ENCODE data around the gene UBFD1. TPM values are rescaled to one million over a fixed set of nuclear protein-coding genes. Genes with fewer than 3 reads are reported as not detected.
A peak's percentile ranks its signal among the peaks of the same experiment; 100 is the strongest.
"Not testable (repeated sequence)": the region's sequence is repeated elsewhere in the genome, so short reads cannot be mapped to it uniquely, and the experiment has no call there.

Gene UBFD1
- total RNA-seq, 2 experiments from 2014 or later, result 39.1 to 39.5 TPM

DNA sequence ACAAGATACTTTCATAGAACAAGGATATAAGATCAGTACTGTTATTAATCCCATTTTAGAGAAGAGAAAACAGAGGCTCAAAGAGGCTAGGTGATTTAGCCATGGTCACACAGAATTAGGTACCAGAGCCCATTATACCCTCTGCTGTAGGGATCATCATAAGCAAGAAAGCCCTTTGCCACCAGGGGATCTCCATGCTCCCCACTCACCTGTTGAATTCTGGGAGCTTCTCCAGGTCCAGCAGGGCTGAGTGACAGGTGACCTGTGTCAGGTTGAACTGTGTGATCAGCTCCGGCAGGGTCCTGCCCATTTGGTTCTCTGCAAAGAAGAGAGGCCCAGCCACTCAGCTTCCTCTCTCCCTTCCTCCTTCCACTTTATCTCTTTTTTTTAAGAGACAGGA lies 25.1 kb upstream of the UBFD1 start:
- peaks cover 17% of the 10 kb centered on the region for H3K36me3 Mint-ChIP-seq (ENCODE audit: low read depth)
- H3K27me3 Mint-ChIP-seq, result no peaks in the 10 kb centered on the region
- H3K27ac Mint-ChIP-seq, result no peak overlapping the region
- DNase-seq, result no peak
- H3K9me3 Mint-ChIP-seq, result no peaks in the 10 kb centered on the region
- ChIA-PET CTCF (interaction anchor here (1.3 kb wide), 1 partner anchor 26 kb away, joined by 4 read pairs; the partner anchor contains the start of gene UBFD1), POLR2A (no interaction called here)
- H3K4me1 Mint-ChIP-seq, result no peaks in the 10 kb centered on the region
- no peak overlapping the region for H3K4me3 Mint-ChIP-seq

DNA sequence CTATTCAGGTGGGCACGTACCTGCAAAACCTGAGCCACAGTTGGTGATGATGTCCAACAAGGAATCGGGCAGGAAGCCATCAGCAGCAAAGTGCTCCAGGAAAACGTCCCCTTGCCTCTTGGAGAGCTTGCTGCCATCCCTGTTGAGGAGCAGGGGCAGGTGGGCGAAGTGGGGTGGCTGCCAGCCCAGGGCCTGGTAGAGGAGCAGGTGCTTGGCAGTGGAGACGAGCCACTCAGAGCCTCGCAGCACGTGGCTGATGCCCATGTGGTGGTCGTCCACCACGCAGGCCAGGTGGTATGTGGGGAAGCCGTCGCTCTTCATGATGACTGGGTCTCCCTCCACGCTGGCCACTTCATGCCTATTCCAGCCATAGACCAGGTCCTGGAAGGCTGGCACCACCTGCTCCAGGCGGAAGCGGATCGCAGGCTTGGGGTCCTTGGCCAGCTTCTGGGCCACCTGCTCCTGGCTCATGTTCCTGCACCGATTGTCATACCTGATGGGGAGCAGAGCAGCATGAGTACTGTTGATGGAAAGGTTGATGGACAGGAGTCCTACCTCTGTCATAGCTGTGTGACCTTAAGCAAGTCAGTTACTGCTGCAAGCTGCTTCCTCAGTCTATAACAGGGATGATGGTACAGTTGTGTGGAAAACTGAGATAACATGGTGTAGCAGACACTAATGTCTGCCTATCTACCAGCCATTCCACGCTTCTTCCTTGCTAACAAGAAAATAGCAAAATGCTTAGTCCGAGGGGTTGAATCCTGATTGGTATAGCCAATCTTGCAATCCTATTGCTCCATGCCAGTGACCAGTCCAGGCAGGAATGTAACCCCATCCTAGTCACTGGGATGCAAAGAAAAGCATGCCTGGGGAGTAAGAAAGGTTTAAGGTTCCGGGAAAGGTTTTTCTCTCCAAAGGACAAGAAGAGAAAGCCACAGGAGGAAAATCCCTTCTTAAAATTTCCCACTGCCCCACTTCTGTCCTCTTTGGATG lies 22.4 kb upstream of the UBFD1 start:
- H3K4me3 Mint-ChIP-seq, result no peak overlapping the region
- ChIA-PET POLR2A (no interaction called here), CTCF (interaction anchor here (0.8 to 1.9 kb wide), 2 partner anchors 11 to 20 kb away, joined by 4 read pairs; no protein-coding TSS in a partner anchor)
- peaks cover 17% of the 10 kb centered on the region for H3K36me3 Mint-ChIP-seq (ENCODE audit: low read depth)
- H3K4me1 Mint-ChIP-seq, result no peaks in the 10 kb centered on the region
- no peaks in the 10 kb centered on the region for H3K27me3 Mint-ChIP-seq
- H3K9me3 Mint-ChIP-seq, result no peaks in the 10 kb centered on the region
- H3K27ac Mint-ChIP-seq, result no peak overlapping the region
- DNase-seq, result no peak

DNA sequence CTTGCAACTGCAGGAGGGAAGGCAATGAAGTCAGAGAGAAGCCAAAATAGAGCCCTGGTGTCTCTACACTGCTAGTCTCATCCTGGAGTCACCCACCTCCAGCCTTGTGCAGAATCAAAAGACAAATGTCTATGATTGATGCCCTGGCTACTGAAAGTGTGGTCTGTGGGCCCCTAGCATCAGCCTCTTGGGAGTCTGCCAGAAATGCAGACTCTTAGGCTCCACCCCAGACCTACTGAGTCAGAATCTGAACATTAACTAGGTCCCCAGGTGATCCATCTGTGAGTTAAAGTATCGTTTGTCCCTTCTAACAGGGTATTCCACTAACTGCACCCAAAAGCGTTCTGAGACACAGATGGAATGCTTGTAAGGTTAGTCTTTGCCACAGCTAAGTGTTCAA lies 21.6 kb upstream of the UBFD1 start:
- CTCF ChIA-PET, result no interaction called here
- Mint-ChIP-seq H3K4me1 (no peaks in the 10 kb centered on the region), H3K4me3 (no peak overlapping the region), H3K27me3 (no peaks in the 10 kb centered on the region), H3K27ac (no peak overlapping the region), H3K9me3 (no peaks in the 10 kb centered on the region), H3K36me3 (ENCODE audit: low read depth) (peaks cover 17% of the 10 kb centered on the region)
- POLR2A ChIA-PET, result no interaction called here
- no peak for DNase-seq

DNA sequence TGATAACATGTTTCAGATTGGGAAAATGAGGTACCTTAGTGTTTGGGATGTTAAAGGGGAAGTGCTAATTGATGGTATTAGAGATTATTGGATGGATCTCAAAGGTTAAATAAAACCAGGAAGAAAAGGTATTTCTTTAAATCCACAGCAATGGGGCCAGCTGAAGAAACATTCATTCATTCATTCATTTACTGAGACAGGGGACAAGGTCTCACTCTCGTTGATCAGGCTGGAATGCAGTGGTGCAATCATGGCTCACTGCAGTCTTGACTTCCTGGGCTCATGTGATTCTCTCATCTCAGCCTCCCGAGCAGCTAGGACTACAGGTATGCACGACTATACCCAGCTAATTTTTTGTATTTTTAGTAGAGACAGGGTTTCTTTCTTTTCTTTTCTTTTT lies 20.1 kb upstream of the UBFD1 start:
- no peak for DNase-seq
- H3K27ac Mint-ChIP-seq, result no peak overlapping the region
- POLR2A ChIA-PET, result no interaction called here
- H3K9me3 Mint-ChIP-seq, result no peaks in the 10 kb centered on the region
- H3K4me1 Mint-ChIP-seq, result no peaks in the 10 kb centered on the region
- H3K27me3 Mint-ChIP-seq, result no peaks in the 10 kb centered on the region
- H3K4me3 Mint-ChIP-seq, result no peak overlapping the region
- H3K36me3 Mint-ChIP-seq (ENCODE audit: low read depth), result peaks cover 18% of the 10 kb centered on the region
- CTCF ChIA-PET, result interaction anchor here (0.7 to 1.2 kb wide), 4 partner anchors 9 to 60 kb away, joined by 3 to 4 read pairs (median 3); partner anchors contain the start of genes EARS2 and UBFD1

DNA sequence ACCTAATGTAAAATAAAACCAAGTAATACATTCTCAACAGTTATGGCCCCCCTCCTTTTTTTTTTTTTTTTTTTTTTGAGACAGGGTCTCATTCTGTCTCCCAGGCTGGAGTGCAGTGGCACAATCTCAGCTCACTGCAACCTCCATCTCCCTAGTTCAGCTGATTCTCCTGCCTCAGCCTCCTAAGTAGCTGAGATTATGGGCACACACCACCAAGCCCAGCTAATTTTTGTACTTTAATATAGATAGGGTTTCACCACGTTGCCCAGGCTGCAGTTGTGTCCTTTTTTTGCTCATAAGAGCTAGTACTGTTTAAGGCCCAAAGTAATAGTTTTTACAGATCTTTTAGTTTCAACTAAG lies 18.6 kb upstream of the UBFD1 start:
- Mint-ChIP-seq H3K27me3 (no peaks in the 10 kb centered on the region), H3K9me3 (no peaks in the 10 kb centered on the region), H3K4me1 (no peaks in the 10 kb centered on the region), H3K36me3 (ENCODE audit: low read depth) (peaks cover 17% of the 10 kb centered on the region), H3K27ac (no peak overlapping the region), H3K4me3 (no peak overlapping the region)
- DNase-seq, result no peak
- POLR2A ChIA-PET, result no interaction called here
- CTCF ChIA-PET, result interaction anchor here (0.6 to 2.0 kb wide), 7 partner anchors 9 to 1038 kb away, joined by 3 to 7 read pairs (median 4); no protein-coding TSS in a partner anchor

DNA sequence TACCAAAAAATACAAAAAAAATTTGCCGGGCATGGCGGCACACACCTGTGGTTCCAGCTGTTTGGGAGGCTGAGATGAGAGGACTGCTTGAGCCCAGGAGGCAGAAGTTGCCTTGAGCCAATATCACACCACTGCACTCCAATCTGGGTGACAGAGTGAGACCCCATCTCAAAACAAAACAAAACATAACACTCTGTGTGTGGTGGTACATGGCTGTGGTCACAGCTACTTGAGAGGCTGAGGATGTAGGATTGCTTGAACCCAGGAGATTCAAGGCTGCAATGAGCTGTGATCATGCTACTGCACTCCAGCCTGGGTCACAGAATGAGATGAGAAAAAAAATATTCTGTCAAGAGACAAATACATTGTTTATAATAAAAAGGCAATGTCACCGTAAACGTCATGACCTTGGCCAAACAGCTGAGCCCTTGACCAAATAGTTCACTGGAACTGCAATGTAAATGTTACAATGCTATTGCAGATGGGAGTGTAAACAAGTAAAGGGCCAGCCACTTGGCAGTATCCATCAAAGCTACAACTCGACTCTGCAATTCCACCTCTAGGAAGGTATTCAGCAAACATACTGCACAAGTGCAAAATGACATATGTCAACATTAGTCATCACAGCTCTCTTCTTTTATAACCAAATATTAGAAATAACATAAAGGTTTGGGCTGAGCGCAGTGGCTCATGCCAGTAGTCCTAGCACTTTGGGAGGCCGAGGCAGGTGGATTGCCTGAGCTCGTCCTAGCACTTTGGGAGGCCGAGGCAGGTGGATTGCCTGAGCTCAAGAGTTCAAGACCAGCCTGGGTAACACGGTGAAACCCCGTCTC lies 17.3 kb upstream of the UBFD1 start:
- POLR2A ChIA-PET, result no interaction called here
- Mint-ChIP-seq H3K27me3 (no peaks in the 10 kb centered on the region), H3K27ac (no peak overlapping the region), H3K4me1 (no peaks in the 10 kb centered on the region), H3K36me3 (ENCODE audit: low read depth) (peaks cover 17% of the 10 kb centered on the region), H3K9me3 (no peaks in the 10 kb centered on the region), H3K4me3 (no peak overlapping the region)
- CTCF ChIA-PET, result interaction anchor here (0.6 to 2.0 kb wide), 7 partner anchors 11 to 111 kb away, joined by 3 to 7 read pairs (median 4); no protein-coding TSS in a partner anchor
- no peak for DNase-seq

DNA sequence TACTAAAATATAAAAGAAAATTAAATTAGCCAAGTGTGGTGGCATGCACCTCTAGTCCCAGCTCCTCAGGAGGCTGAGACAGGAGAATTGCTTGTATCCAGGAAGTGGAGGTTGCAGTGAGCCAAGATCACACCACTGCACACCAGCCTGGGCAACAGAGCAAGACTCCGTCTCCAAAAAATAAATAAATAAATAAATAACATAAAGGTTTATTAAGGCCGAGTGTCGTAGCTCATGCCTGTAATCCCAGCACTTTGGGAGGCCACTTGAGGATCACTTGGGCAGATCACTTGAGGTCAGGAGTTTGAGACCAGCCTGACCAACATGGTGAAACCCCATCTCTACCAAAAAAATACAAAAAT lies 16.7 kb upstream of the UBFD1 start:
- H3K27me3 Mint-ChIP-seq, result not testable (repeated sequence)
- CTCF ChIA-PET, result interaction anchor here (0.6 to 0.9 kb wide), 3 partner anchors 14 to 112 kb away, joined by 3 to 4 read pairs (median 3); no protein-coding TSS in a partner anchor

DNA sequence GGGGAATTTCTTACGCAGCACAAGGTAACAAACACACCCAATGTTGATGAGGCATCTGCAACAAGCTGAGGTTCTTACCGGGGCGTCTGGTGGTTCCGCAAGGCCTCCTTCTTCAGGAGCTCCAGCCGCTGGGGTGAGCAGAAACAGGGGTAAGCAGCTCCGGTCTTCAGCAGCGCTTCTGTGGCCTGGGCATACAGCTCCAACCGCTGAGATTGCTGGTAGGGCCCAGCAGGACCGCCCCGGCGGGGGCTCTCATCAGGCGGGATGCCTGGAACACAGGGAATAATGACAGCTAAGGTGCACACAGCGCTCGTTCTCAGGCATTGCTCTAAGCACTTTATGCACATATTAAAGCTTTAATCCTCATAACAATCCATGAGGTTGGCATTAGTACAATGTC lies 13.1 kb upstream of the UBFD1 start:
- Mint-ChIP-seq H3K27ac (no peak overlapping the region), H3K4me3 (no peak overlapping the region), H3K4me1 (no peaks in the 10 kb centered on the region), H3K9me3 (no peaks in the 10 kb centered on the region), H3K27me3 (no peaks in the 10 kb centered on the region), H3K36me3 (ENCODE audit: low read depth) (peaks cover 28% of the 10 kb centered on the region)
- no peak for DNase-seq
- ChIA-PET POLR2A (no interaction called here), CTCF (interaction anchor here (1.7 to 2.8 kb wide), 2 partner anchors 12 to 13 kb away, joined by 6 to 13 read pairs; partner anchors contain the start of genes EARS2 and UBFD1)

More for the DNA sequence above, 16.7 kb upstream of the UBFD1 start:
- DNase-seq, H3K4me1 Mint-ChIP-seq, POLR2A ChIA-PET, H3K9me3 Mint-ChIP-seq, H3K4me3 Mint-ChIP-seq, H3K27ac Mint-ChIP-seq: not testable (repeated sequence)
- H3K36me3 Mint-ChIP-seq (ENCODE audit: low read depth), result peaks cover 17% of the 10 kb centered on the region

DNA sequence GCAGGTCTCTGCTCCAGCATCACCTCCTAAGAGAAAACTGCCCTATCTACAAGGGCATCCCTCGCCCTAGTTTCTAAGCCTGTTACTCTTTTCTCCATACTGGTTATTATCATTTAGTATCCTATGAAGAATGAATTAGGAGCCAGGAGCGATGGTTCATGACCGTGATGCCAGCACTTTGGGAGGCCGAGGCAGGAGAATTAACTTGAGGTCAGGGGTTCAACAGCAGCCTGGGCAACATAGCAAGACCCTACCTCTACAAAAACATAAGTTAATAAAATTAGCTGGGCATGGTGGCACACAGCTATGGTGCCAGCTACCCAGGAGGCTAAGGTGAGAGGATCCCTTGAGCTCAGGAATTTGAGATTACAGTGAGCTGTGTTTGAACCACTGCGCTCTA lies 7.6 kb upstream of the UBFD1 start:
- no peak overlapping the region for H3K4me3 Mint-ChIP-seq
- POLR2A ChIA-PET, result no interaction called here
- no peak for DNase-seq
- CTCF ChIA-PET, result interaction anchor here (0.6 to 1.3 kb wide), 2 partner anchors 29 to 293 kb away, joined by 3 to 4 read pairs; no protein-coding TSS in a partner anchor
- no peaks in the 10 kb centered on the region for H3K9me3 Mint-ChIP-seq
- H3K4me1 Mint-ChIP-seq, result peaks cover 5% of the 10 kb centered on the region
- peaks cover 28% of the 10 kb centered on the region for H3K36me3 Mint-ChIP-seq (ENCODE audit: low read depth)
- H3K27ac Mint-ChIP-seq, result no peak overlapping the region
- H3K27me3 Mint-ChIP-seq, result no peaks in the 10 kb centered on the region

DNA sequence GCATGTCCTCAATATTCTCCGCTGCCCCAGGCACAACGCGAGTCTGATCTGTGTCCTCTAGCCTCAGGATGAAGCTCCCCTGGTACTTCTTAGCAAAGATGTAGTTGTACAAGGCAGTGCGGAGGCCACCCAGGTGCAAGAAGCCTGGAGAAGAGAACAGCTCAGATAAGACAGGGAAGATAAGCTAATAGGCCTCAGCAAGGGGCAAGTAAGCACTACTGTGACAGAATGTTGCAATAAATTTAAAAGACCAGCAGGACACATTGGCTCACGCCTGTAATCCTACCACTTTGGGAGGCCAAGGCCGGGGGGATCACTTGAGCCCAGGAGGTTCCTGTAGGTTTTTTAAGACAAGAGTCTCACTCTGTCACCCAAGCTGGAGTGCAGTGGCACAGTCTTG lies 5.4 kb upstream of the UBFD1 start:
- peaks cover 27% of the 10 kb centered on the region for H3K36me3 Mint-ChIP-seq (ENCODE audit: low read depth)
- no peaks in the 10 kb centered on the region for H3K9me3 Mint-ChIP-seq
- H3K4me1 Mint-ChIP-seq, result peaks cover 20% of the 10 kb centered on the region
- POLR2A ChIA-PET, result no interaction called here
- CTCF ChIA-PET, result no interaction called here
- DNase-seq, result no peak
- no peak overlapping the region for H3K4me3 Mint-ChIP-seq
- H3K27ac Mint-ChIP-seq, result no peak overlapping the region
- no peaks in the 10 kb centered on the region for H3K27me3 Mint-ChIP-seq

DNA sequence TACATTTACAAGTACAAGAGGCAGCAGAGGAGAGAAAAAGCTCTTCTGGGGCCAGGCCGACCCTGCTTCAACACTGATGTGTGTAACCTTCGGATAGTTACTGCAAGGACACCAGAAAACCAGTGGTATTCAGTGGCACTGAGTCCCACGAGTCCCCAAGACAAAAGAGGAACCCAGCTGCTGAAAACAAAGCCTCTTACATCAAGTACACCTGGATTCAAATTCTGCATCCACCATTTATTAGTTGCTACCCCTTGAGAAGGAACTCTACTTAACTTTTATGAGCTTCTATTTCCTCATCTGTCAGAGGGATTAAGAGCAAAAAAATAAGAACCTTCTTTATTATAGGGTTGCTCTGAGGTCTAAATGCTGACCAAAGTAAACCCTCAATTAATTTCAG lies 3.0 kb upstream of the UBFD1 start:
- POLR2A ChIA-PET, result no interaction called here
- H3K27me3 Mint-ChIP-seq, result no peaks in the 10 kb centered on the region
- peaks cover 23% of the 10 kb centered on the region for H3K36me3 Mint-ChIP-seq (ENCODE audit: low read depth)
- DNase-seq, result no peak
- H3K4me3 Mint-ChIP-seq, result no peak overlapping the region
- peaks cover 34% of the 10 kb centered on the region for H3K4me1 Mint-ChIP-seq
- peak overlapping the region; percentile 60 for H3K27ac Mint-ChIP-seq
- CTCF ChIA-PET, result interaction anchor here (0.7 to 1.3 kb wide), 3 partner anchors 9 to 20 kb away, joined by 3 to 4 read pairs (median 3); no protein-coding TSS in a partner anchor
- no peaks in the 10 kb centered on the region for H3K9me3 Mint-ChIP-seq

DNA sequence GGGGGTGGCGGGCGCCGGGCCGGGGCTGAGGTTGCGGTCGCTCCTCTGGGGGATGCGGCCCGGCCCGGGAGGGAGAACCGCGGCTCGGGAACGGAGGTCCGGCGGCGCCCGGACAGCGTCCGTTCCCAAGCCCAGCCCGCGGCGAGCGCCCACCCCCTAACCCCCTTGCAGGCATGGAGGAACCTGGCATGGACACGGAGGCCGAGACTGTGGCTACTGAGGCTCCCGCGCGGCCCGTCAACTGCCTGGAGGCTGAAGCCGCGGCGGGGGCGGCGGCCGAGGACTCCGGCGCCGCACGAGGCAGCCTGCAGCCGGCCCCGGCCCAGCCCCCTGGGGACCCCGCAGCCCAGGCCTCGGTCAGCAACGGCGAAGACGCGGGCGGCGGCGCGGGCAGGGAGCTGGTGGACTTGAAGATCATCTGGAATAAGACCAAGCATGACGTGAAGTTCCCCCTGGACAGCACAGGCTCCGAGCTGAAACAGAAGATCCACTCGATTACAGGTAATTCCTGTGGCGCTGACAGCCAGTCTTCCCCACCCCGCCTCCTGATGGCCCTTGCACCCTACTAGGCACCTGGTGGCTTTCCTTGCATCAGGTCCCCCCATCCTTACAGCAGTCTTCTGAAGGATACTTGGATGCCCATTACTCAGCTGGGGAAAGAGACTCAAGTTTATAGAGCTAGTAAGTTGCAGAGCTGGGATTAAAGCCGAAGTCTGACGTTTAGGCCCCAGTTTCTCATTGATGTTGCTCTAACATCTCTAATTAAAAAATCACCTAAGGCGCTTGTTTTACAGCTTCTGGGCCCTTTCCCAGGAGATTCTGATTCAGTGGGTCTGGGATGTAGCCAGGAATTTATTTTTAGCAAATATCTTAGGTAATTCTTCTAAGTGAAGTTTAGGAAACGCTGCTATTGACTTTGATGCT lies 514 bp downstream of the UBFD1 start:
- peak; percentile 17 for DNase-seq
- Mint-ChIP-seq H3K9me3 (no peaks in the 10 kb centered on the region), H3K36me3 (ENCODE audit: low read depth) (peaks cover 21% of the 10 kb centered on the region), H3K4me3 (peak overlapping the region; percentile 95), H3K27ac (peak overlapping the region; percentile 95), H3K27me3 (no peaks in the 10 kb centered on the region), H3K4me1 (peaks cover 43% of the 10 kb centered on the region)
- ChIA-PET CTCF (interaction anchor here (0.7 to 1.9 kb wide), 12 partner anchors 11 to 983 kb away, joined by 3 to 13 read pairs (median 4); no protein-coding TSS in a partner anchor), POLR2A (interaction anchor here (0.7 kb wide), 1 partner anchor 113 kb away, joined by 4 read pairs; no protein-coding TSS in a partner anchor)
